BLaER1 (cell line): ENCODE results near the gene ANKRD11.

Experiments used
- H3K27ac ChIP-seq: shearing (Covaris generic); formaldehyde crosslinking; 2 replicates; pipeline ENCODE4 v1.8.1; 2022
- H3K27me3 ChIP-seq: shearing (Covaris generic); formaldehyde crosslinking; 2 replicates; pipeline ENCODE4 v1.8.1; 2022
- H3K36me3 ChIP-seq: shearing (Covaris generic); formaldehyde crosslinking; 2 replicates; pipeline ENCODE4 v1.8.1; 2022
- H3K4me1 ChIP-seq: shearing (Covaris generic); formaldehyde crosslinking; 2 replicates; pipeline ENCODE4 v1.8.1; 2022
- H3K4me2 ChIP-seq: shearing (Covaris generic); formaldehyde crosslinking; 2 replicates; pipeline ENCODE4 v1.8.1; 2022
- H3K4me3 ChIP-seq: shearing (Covaris generic); formaldehyde crosslinking; 2 replicates; pipeline ENCODE4 v1.8.1; 2022
- H3K9ac ChIP-seq: shearing (Covaris generic); formaldehyde crosslinking; 2 replicates; pipeline ENCODE4 v1.8.1; 2022
- H3K9me3 ChIP-seq: shearing (Covaris generic); formaldehyde crosslinking; 2 replicates; pipeline ENCODE4 v1.8.1; 2022
- H4K20me1 ChIP-seq: shearing (Covaris generic); formaldehyde crosslinking; 2 replicates; pipeline ENCODE4 v1.8.1; 2022
- Cebpa-rat ChIP-seq: shearing (Covaris generic); IDR thresholded peaks from 2 replicates; pipeline ENCODE4 v1.8.1; 2022

Gene ANKRD11

DNA sequence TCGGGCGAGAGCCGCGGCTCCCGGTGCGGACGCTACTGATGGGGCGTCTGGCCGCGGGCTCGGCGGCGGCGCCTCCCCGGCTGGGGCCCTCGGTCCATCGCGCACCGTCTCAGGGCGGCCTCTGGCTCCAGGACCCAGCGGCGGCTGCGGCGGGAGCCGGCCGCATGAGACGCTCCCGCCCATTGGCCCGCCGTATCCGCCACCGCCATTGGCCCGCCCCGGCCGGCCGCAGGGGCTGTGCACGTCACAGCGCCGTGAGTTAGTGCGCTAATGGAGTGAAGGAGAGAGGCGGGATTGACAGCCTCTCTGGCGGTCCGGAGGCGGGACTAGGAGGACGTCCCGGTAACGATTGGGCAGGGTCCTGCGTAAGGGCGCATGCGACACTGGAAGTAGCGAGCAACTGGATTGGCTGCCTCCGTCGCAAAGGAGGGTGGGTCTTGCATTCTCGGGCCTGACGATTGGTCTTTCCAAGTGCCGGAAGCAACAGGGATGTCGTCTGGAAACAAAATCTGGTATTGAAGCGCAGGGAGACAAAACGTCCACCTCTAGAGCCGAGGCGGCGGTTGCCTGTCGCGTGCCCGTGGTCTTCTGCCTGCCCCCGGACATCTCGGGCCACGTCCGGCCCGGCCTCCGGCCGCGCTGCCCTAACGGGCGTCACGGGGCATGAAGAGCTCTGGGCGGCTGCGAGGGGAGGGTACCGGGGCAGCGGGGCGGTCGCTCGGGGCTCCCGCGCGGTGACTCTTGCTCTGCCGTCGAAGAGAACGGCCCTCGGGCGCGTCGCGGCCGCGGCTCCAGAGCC lies at the start of gene ANKRD11:
ANKRD11 (minus strand) TSS at position 123 of the 799 bp plus-strand sequence. CDS start 173,542 bp downstream, outside the sequence.
- Histone ChIP-seq H3K9ac (peak within 1 kb of the TSS; percentile 99), H3K36me3 (peaks cover 28% of the 10 kb centered on the region; the same call in 1 of the 2 replicates), H3K9me3 (no peaks in the 10 kb centered on the region), H3K4me1 (peaks cover 56% of the 10 kb centered on the region), H3K27me3 (no peaks in the 10 kb centered on the region), H4K20me1 (peaks cover 72% of the 10 kb centered on the region), H3K4me3 (peak within 1 kb of the TSS; percentile 86), H3K4me2 (peak within 1 kb of the TSS; percentile 97), H3K27ac (peak within 1 kb of the TSS; percentile 99)
- no peak for TF ChIP-seq Cebpa-rat

DNA sequence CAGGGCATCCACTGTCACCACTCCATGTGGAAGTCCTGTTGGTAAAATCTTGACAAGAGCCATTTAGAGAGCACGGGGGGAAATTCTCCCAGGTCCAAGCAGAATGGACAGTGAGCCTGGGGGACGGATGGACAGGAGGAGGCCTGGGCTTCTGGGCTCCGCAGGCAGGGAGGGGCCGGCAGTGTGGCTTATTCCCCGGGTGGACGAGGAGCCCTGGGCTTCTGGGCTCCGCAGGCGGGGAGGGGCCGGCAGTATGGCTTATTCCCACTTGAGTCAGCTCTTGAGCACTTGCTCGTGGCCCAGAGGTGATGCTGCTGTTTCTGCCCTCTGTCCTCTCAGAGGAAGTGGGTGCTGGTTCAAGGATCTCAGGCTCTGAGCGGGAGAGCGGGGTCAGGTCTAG lies 47.9 kb upstream of the ANKRD11 start:
- no peaks in the 10 kb centered on the region for H3K9me3 ChIP-seq
- peaks cover 20% of the 10 kb centered on the region for H4K20me1 ChIP-seq
- H3K4me2 ChIP-seq, result no peak overlapping the region
- H3K9ac ChIP-seq, result no peak overlapping the region
- H3K27me3 ChIP-seq, result no peaks in the 10 kb centered on the region
- 0 out of 2 replicates have a peak overlapping the region, but pooled peaks have one; percentile 51 for H3K27ac ChIP-seq
- peaks cover 24% of the 10 kb centered on the region for H3K4me1 ChIP-seq
- H3K36me3 ChIP-seq, result peaks cover 93% of the 10 kb centered on the region
- no peak overlapping the region for H3K4me3 ChIP-seq
- TF ChIP-seq Cebpa-rat, result no peak

DNA sequence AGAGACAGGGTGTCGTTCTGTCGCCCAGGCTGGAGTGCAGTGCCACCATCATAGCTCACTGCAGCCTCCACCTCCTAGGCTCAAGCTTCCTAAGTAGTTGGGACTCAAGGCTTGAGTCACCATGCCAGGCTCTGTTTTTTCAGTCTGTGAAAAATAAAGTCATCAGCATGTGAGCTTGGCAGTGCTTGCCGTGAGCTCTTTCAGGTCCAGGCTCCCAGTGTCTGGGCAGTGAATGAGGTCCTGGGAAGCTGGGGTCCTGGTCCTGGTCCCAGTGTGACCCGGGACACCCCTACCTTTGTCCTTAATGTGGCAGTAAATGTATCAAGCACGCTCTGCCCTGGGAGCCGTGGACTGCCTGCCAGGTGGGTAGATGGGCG lies 47.2 kb upstream of the ANKRD11 start:
- Histone ChIP-seq H3K4me2 (no peak overlapping the region), H3K36me3 (peaks cover 93% of the 10 kb centered on the region), H3K4me1 (peaks cover 32% of the 10 kb centered on the region), H3K9ac (no peak overlapping the region), H3K4me3 (no peak overlapping the region), H3K27me3 (no peaks in the 10 kb centered on the region), H3K9me3 (no peaks in the 10 kb centered on the region), H3K27ac (no peak overlapping the region), H4K20me1 (peaks cover 20% of the 10 kb centered on the region)
- no peak for TF ChIP-seq Cebpa-rat

DNA sequence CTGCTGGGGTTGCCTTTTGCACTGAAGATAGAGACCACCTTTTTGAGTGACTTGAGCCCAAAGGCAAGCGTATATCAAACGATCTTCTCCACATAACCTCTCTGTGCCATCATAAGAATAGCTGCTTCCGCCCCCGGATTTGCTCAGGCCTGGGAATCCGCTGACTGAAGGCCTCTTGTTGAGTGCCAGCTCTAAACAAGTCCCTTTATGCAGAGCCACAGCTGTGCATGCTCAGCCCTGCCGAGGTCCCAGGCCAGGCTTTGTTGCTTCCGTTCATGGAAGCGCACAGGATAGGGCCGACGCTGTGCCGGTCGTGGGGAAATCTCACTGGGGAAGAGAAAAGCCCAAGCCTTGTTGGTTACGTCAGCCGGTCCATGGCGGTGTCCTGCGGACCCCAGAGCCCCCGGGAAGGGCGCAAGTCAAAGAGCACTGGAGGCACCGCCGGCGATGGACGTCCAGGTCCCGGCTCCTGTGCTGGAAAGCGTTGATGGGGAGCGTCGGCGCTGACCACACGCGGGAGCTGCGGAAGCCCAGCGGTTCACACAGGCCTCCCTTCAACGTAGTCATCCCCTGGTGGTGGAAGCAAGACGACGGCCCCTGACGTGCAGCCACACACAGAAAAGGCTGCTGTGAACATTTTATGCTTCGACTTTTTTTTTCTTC lies 46.7 kb upstream of the ANKRD11 start:
- H3K9ac ChIP-seq, result no peak overlapping the region
- H3K9me3 ChIP-seq, result no peaks in the 10 kb centered on the region

DNA sequence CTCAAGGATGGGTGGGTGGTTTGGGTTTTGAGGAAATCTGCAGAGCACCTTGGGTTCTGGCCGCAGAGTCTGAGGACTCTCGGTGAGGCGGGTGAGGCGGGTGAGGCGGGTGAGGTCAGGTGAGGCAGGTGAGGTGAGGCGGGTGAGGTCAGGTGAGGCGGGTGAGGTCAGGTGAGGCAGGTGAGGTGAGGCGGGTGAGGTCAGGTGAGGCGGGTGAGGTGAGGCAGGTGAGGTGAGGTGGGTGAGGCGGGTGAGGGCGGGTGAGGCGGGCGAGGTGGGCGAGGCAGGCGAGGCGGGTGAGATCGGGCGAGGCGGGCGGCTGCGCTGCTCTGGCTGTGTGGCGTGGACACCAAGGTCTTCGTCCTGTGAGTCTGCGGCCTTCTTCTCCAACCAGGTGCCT lies 46.0 kb upstream of the ANKRD11 start:
- peaks cover 93% of the 10 kb centered on the region for H3K36me3 ChIP-seq
- H3K4me1 ChIP-seq, result peaks cover 43% of the 10 kb centered on the region
- H3K27me3 ChIP-seq, result no peaks in the 10 kb centered on the region
- H3K27ac ChIP-seq, result peak overlapping the region; percentile 84; the same call in 1 of the 2 replicates
- no peak overlapping the region for H3K9ac ChIP-seq
- peaks cover 10% of the 10 kb centered on the region; the same call in 1 of the 2 replicates for H4K20me1 ChIP-seq
- no peaks in the 10 kb centered on the region for H3K9me3 ChIP-seq
- no peak for TF ChIP-seq Cebpa-rat
- no peak overlapping the region for H3K4me2 ChIP-seq
- H3K4me3 ChIP-seq, result no peak overlapping the region

More for the DNA sequence above, 46.7 kb upstream of the ANKRD11 start:
- TF ChIP-seq Cebpa-rat, result no peak
- Histone ChIP-seq H3K4me3 (no peak overlapping the region), H3K27me3 (no peaks in the 10 kb centered on the region), H3K36me3 (peaks cover 93% of the 10 kb centered on the region), H3K27ac (no peak overlapping the region), H3K4me2 (no peak overlapping the region), H4K20me1 (peaks cover 16% of the 10 kb centered on the region), H3K4me1 (peaks cover 37% of the 10 kb centered on the region)

DNA sequence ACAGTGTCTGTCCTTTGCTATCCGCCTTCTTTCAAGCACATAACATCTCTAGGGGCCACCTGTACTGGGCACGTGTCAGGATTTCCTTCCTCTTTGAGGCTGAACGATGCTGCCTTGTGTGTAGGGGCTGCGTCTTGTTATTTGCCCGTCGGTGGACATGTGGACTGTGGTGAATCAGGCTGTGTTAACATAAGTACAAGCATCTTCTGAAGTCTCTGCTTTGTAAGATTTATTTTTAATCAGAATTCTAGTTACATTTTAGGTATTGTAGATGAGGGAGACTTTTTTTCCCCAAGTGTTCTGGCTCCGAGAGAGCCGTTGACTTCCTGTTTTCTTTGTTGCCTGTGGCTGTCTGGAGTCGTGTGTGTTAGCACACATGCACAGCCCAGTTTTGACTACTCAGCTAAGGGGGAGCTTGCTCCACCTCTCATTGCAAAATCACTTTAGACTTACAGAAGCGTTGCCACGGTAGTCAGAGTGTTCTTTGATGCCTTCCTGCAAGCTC lies 43.9 kb upstream of the ANKRD11 start:
- Histone ChIP-seq H3K27ac (peak overlapping the region; percentile 84), H3K27me3 (no peaks in the 10 kb centered on the region), H3K9ac (peak overlapping the region; percentile 60), H3K4me3 (peak overlapping the region; percentile 5; the same call in 1 of the 2 replicates), H4K20me1 (0 out of 2 replicates have a peak, but pooled peaks cover 9% of the 10 kb centered on the region), H3K4me2 (peak overlapping the region; percentile 77), H3K4me1 (peaks cover 51% of the 10 kb centered on the region), H3K36me3 (peaks cover 92% of the 10 kb centered on the region), H3K9me3 (no peaks in the 10 kb centered on the region)
- peak; percentile 86 for TF ChIP-seq Cebpa-rat

DNA sequence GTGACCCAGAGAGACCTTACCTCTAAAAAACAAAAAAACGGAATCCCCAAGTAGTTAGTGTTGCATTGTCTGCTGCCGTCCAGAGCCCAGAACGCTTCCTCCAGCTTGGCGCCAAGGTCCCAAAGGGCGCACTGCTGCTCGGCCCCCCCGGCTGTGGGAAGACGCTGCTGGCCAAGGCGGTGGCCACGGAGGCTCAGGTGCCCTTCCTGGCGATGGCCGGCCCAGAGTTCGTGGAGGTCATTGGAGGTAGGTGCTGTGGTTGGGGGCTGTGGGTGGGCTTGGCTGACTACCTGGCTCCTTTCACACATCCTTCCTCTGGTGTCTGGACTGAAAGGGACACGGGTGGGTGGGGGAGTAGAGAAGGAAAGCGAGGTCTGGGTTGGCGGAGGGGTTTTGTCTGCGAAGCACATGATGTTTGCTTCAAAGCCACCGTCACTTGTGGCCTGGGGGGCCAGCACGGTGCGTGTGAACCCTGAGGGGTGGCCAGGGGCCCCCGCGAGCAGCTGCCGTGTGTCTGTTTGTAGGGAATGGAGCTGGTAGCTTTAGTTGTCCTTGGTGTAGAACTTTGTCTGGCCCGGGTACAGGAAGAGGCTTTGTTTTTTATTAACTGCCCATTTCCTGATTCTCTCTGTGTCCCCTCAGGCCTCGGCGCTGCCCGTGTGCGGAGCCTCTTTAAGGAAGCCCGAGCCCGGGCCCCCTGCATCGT lies 41.6 kb upstream of the ANKRD11 start:
- Histone ChIP-seq H3K9me3 (no peaks in the 10 kb centered on the region), H3K27ac (0 out of 2 replicates have a peak overlapping the region, but pooled peaks have one; percentile 22), H3K4me1 (peaks cover 51% of the 10 kb centered on the region), H3K4me2 (0 out of 2 replicates have a peak overlapping the region, but pooled peaks have one; percentile 16), H3K27me3 (no peaks in the 10 kb centered on the region), H3K36me3 (peaks cover 92% of the 10 kb centered on the region), H3K4me3 (no peak overlapping the region), H3K9ac (no peak overlapping the region), H4K20me1 (no peaks in the 10 kb centered on the region)
- TF ChIP-seq Cebpa-rat, result no peak

DNA sequence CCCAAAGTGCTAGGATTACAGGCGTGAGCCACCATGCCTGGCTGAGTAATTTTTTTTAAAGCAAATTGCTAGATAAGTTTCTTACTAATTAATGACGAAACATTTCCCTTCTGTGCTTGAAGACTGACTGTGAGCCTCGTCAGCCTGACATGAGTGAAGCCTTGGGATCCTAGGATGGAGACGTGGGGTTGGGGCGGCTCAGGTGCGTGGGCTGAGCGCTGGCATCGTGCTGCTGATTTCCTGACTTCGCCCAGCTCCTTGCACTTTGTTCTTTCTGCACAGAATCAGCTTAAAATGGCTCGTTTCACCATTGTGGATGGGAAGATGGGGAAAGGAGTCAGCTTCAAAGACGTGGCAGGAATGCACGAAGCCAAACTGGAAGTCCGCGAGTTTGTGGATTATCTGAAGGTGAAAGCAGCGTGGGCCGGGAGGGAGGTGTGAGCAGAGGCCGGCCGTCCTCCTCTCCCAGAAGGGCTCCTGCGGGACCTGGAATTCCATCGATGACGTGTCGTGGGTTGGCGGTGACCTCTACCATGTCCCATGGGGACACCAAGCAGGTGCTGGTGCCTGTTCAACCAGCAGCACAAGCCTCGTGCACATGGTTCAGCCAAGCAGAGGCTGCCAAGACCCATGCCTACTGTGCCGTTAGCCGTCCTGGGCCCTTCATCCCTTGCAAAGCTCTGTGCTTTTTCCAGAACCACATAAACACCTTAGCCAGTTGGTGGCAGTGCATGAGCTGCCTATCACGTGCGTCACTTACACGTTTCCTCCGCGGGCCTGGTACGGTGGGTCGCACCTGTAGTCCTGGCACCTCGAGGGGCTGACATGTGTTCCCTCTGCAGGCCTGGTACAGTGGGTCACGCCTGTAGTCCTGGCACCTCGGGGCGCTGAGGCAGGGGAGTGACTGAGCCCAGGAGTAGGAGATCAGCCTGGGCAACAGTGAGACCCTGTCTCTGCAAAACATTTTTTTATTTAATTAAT lies 40.3 kb upstream of the ANKRD11 start:
- Histone ChIP-seq H3K27me3 (no peaks in the 10 kb centered on the region), H3K36me3 (peaks cover 91% of the 10 kb centered on the region), H3K9ac (no peak overlapping the region), H3K4me1 (peaks cover 59% of the 10 kb centered on the region), H4K20me1 (peaks cover 11% of the 10 kb centered on the region), H3K27ac (no peak overlapping the region), H3K9me3 (no peaks in the 10 kb centered on the region), H3K4me2 (no peak overlapping the region), H3K4me3 (no peak overlapping the region)
- no peak for TF ChIP-seq Cebpa-rat
